ENCODE data around the gene A2M. TPM values are rescaled to one million over a fixed set of nuclear protein-coding genes. Genes with fewer than 3 reads are reported as not detected.

The A2M gene
- total RNA-seq, 1 experiment from 2014 or later, result not detected

DNA sequence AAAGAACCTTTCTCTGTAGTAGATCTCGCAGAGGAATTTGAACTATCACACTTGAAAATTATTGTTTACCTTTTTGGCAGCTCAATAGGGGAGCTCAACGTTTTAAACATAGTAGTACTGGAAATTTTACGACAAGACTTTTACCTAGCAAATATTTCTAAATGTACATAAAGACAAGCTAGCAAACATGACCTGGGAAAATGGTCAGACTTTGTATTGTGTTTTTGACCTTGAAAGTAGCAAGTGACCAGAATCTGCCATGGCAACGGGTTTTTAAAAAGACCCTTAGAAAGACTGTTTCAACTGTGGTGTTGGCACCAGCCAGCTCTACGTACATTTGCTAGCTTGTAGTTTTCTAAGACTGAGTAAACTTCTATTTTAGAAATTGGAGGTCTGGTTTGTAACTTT lies 20.2 kb upstream of the A2M start:
- Histone ChIP-seq H3K27ac (no peak overlapping the region), H3F3A (ENCODE audit: insufficient read depth, low read depth) (no peaks in the 10 kb centered on the region), H3K4me1 (replicated peaks; ENCODE audit: insufficient read depth) (no peaks in the 10 kb centered on the region), H3K4me2 (no peak overlapping the region), H3K9me2 (ENCODE audit: insufficient read depth) (no peaks in the 10 kb centered on the region; the same call in 1 of the 2 replicates), H3K36me3 (ENCODE audit: low read depth) (no peaks in the 10 kb centered on the region), H3K79me2 (ENCODE audit: low read depth) (no peaks in the 10 kb centered on the region), H2AFZ (no peak overlapping the region), H3K27me3 (ENCODE audit: insufficient read depth, low read depth) (no peaks in the 10 kb centered on the region), H4K20me1 (ENCODE audit: insufficient read depth) (no peaks in the 10 kb centered on the region), H3K4me3 (no peak overlapping the region), H3K9me3 (ENCODE audit: insufficient read depth, low read depth) (no peaks in the 10 kb centered on the region)
- POLR2A ChIA-PET (ENCODE audit: unreplicated experiment), result interaction anchor here (0.6 kb wide), 1 partner anchor 1030 kb away, joined by 4 read pairs; no protein-coding TSS in a partner anchor
- CTCF ChIA-PET, result no interaction called here
- no TSS peak for BruUV-seq (replicated peaks)
- TF ChIP-seq CTCF (conservative IDR thresholded peaks at IDR 0.05) (no peak), EZH2 (IDR thresholded peaks at IDR 0.05; ENCODE audit: low read depth) (no peak)
- DNase-seq, result no peak
- intact Hi-C loops (cut with micrococcal nuclease; ENCODE audit: unreplicated experiment), result no loop called here

- H3K4me1 ChIP-seq (replicated peaks; ENCODE audit: insufficient read depth), result no peaks in the 10 kb centered on the region
- H3K27me3 ChIP-seq (ENCODE audit: insufficient read depth, low read depth), result peaks cover 4% of the 10 kb centered on the region; the same call in 1 of the 2 replicates
- intact Hi-C loops (cut with micrococcal nuclease; ENCODE audit: unreplicated experiment), result no loop called here
- no peak overlapping the region for H3K4me3 ChIP-seq
- no TSS peak for BruUV-seq (replicated peaks)
- peak in 1 of 2 experiments; percentile 13 for DNase-seq
- POLR2A ChIA-PET (ENCODE audit: unreplicated experiment), result no interaction called here
- H3K36me3 ChIP-seq (ENCODE audit: low read depth), result no peaks in the 10 kb centered on the region
- no peaks in the 10 kb centered on the region for H3K9me3 ChIP-seq (ENCODE audit: insufficient read depth, low read depth)
- no peak overlapping the region; the same call in 1 of the 2 replicates for H2AFZ ChIP-seq
- H3F3A ChIP-seq (ENCODE audit: insufficient read depth, low read depth), result no peaks in the 10 kb centered on the region
- H3K79me2 ChIP-seq (ENCODE audit: low read depth), result no peaks in the 10 kb centered on the region
- CTCF ChIA-PET, result no interaction called here
- TF ChIP-seq EZH2 (IDR thresholded peaks at IDR 0.05; ENCODE audit: low read depth) (no peak), CTCF (conservative IDR thresholded peaks at IDR 0.05) (peak; percentile 56)
- H3K9me2 ChIP-seq (ENCODE audit: insufficient read depth), result no peaks in the 10 kb centered on the region; the same call in 1 of the 2 replicates
- H4K20me1 ChIP-seq (ENCODE audit: insufficient read depth), result no peaks in the 10 kb centered on the region
- H3K4me2 ChIP-seq, result no peak overlapping the region
- H3K27ac ChIP-seq, result no peak overlapping the region
These were observed 19.4 kb upstream of the A2M start for GRCh38 chr12:9134981-9135628.

GRCh38 chr12:9133216-9133916 lies 17.6 kb upstream of the A2M start:
- no peaks in the 10 kb centered on the region; the same call in 1 of the 2 replicates for H3K9me2 ChIP-seq (ENCODE audit: insufficient read depth)
- H3K4me3 ChIP-seq, result no peak overlapping the region
- H3K79me2 ChIP-seq (ENCODE audit: low read depth), result no peaks in the 10 kb centered on the region
- ChIA-PET CTCF (no interaction called here), POLR2A (ENCODE audit: unreplicated experiment) (no interaction called here)
- no peak overlapping the region for H3K4me2 ChIP-seq
- no peaks in the 10 kb centered on the region for H4K20me1 ChIP-seq (ENCODE audit: insufficient read depth)
- TF ChIP-seq EZH2 (IDR thresholded peaks at IDR 0.05; ENCODE audit: low read depth) (no peak), CTCF (conservative IDR thresholded peaks at IDR 0.05) (no peak)
- no TSS peak for BruUV-seq (replicated peaks)
- peaks cover 4% of the 10 kb centered on the region; the same call in 1 of the 2 replicates for H3K27me3 ChIP-seq (ENCODE audit: insufficient read depth, low read depth)
- no peak overlapping the region for H3K27ac ChIP-seq
- H3K36me3 ChIP-seq (ENCODE audit: low read depth), result no peaks in the 10 kb centered on the region
- no peaks in the 10 kb centered on the region for H3F3A ChIP-seq (ENCODE audit: insufficient read depth, low read depth)
- no peaks in the 10 kb centered on the region for H3K9me3 ChIP-seq (ENCODE audit: insufficient read depth, low read depth)
- no peaks in the 10 kb centered on the region for H3K4me1 ChIP-seq (replicated peaks; ENCODE audit: insufficient read depth)
- intact Hi-C loops (cut with micrococcal nuclease; ENCODE audit: unreplicated experiment), result no loop called here
- DNase-seq, result no peak
- H2AFZ ChIP-seq, result no peak overlapping the region

Data from PC-9 (cell line).